Measurements from ENCODE around the gene PDP2.
A peak's percentile ranks its signal among the peaks of the same experiment; 100 is the strongest.

The PDP2 gene

DNA sequence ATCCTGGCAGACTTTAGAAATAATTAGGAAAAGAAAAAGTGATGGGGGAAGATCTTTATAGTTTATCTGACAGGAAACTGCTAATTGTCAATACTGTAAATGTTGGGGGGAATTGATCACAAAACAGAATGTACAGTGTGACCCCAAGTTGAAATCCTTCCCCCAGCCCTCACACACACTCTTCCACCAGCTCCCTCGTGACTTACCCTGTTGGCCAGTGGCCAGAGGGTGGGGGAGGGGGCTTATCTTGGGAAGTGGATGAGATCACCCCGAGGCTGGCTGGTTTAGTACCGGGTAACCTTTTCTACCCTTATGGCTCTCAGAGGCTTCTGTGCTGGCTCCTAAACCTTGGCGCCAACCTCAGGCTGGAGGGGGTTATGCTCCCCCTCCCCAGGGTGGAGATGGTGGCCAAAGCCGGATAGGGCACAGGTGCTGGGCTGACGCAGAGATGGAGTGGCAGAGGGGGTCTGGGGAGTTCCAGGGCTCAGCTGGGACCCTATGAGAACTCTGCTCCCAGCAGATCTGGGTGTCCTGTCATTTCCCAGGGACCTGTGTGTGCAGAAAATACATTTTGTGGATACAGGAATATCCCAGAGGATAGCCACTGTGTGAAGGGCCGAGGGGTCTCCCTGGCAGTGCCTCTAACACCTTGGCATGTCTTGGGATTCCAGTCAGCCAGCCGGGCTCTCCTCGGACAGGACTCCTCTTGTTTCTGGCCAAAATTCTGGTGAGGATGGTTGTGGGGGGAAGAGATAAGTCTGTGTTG is 19.8 kb downstream of the PDP2 start:
- peaks cover 32 to 73% (median 68%) of the 10 kb centered on the region in 10 experiments for H3K4me1 ChIP-seq
- no peak overlapping the region for H3K4me3 ChIP-seq
- peak overlapping the region in 5 of 11 experiments; percentile 14 to 35 (median 21); a peak in 4 of 22 replicates for H3K27ac ChIP-seq
- H4K20me1 ChIP-seq = peaks cover 0 to 8% (median 0%) of the 10 kb centered on the region in 11 experiments; a peak in 4 of 22 replicates
- H3K36me3 ChIP-seq = no peaks in the 10 kb centered on the region
- TF ChIP-seq Cebpa-rat (IDR thresholded peaks at IDR 0.05) = no peak
- H3K27me3 ChIP-seq = no peaks in the 10 kb centered on the region
- no peaks in the 10 kb centered on the region for H3K9me3 ChIP-seq (replicated peaks in 1 of 11)
- H3K9ac ChIP-seq = peak overlapping the region in 6 of 11 experiments; percentile 19 to 52 (median 30); a peak in 6 of 22 replicates
- peak overlapping the region; percentile 24 to 90 (median 62) for H3K4me2 ChIP-seq

DNA sequence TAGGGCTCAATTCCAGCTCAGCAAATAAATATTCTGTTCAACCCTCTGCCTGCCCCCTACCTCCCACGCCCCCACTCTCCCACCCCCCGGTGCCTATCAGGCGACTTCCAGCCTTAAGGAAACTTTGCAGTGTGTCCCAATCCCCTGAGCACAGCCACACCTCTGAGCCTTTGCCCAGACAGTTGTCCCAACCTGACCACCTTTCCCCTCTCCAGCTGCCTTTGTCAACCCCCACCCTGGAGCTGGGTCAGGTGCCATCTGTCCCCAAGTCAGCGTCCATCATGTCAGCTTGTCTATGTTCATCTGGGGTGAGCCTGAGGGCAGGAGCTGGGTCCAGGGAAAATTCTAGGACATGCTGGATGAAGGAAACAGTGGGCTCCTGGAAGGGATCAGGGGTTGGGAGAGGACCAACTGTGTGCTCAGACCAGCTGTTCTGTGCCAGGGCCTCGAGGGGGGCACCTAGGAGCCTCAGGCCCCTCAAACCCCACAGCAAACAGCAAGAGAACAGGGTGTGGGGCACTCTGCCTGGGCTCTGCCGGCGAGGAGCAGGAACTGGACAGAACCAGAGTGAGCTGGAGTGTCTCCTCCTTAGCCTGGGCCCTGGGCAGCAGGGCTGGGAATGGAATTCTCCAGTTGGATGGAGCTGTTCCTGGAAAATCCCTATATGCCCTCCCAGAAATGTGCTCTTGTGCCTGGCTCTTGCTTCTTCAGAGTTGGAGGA is 20.6 kb downstream of the PDP2 start:
- H3K4me2 ChIP-seq = peak overlapping the region in 6 of 11 experiments; percentile 32 to 90 (median 76); a peak in 8 of 22 replicates
- no peak overlapping the region for H3K27ac ChIP-seq
- TF ChIP-seq Cebpa-rat (IDR thresholded peaks at IDR 0.05) = no peak
- H3K4me3 ChIP-seq = no peak overlapping the region
- no peaks in the 10 kb centered on the region for H3K9me3 ChIP-seq (replicated peaks in 1 of 11)
- H3K27me3 ChIP-seq = no peaks in the 10 kb centered on the region
- H3K36me3 ChIP-seq = no peaks in the 10 kb centered on the region
- no peak overlapping the region; a peak in 1 of 22 replicates for H3K9ac ChIP-seq
- H4K20me1 ChIP-seq = peaks cover 0 to 4% (median 0%) of the 10 kb centered on the region in 11 experiments; a peak in 3 of 22 replicates
- H3K4me1 ChIP-seq = peaks cover 32 to 73% (median 67%) of the 10 kb centered on the region in 10 experiments

DNA sequence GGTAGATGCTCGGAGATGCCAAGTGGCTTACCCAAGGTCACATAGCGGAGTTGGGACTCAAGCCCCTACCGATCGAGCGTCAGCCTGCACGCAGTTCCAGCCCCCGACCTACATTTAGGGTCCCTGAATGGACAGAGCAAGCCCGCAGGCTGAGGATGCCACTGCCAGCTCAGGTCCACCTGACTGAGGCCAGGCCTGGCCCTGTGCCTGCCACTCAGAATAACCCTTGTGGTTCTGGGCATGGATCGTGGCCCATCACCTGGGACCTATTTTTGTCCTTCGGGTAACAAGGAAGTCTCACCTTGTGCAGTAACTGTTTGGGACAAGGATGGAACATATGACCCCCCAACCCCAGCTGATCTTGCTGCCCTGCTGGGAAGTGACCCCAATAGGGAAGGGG is 21.3 kb downstream of the PDP2 start:
- no peaks in the 10 kb centered on the region for H3K27me3 ChIP-seq
- no peaks in the 10 kb centered on the region for H3K9me3 ChIP-seq (replicated peaks in 1 of 11)
- peak overlapping the region in 8 of 11 experiments; percentile 12 to 90 (median 35); a peak in 9 of 22 replicates for H3K4me2 ChIP-seq
- TF ChIP-seq Cebpa-rat (IDR thresholded peaks at IDR 0.05) = no peak
- H3K36me3 ChIP-seq = no peaks in the 10 kb centered on the region
- no peak overlapping the region for H3K27ac ChIP-seq
- peaks cover 32 to 69% (median 63%) of the 10 kb centered on the region in 10 experiments for H3K4me1 ChIP-seq
- no peaks in the 10 kb centered on the region for H4K20me1 ChIP-seq
- H3K4me3 ChIP-seq = no peak overlapping the region
- no peak overlapping the region for H3K9ac ChIP-seq

DNA sequence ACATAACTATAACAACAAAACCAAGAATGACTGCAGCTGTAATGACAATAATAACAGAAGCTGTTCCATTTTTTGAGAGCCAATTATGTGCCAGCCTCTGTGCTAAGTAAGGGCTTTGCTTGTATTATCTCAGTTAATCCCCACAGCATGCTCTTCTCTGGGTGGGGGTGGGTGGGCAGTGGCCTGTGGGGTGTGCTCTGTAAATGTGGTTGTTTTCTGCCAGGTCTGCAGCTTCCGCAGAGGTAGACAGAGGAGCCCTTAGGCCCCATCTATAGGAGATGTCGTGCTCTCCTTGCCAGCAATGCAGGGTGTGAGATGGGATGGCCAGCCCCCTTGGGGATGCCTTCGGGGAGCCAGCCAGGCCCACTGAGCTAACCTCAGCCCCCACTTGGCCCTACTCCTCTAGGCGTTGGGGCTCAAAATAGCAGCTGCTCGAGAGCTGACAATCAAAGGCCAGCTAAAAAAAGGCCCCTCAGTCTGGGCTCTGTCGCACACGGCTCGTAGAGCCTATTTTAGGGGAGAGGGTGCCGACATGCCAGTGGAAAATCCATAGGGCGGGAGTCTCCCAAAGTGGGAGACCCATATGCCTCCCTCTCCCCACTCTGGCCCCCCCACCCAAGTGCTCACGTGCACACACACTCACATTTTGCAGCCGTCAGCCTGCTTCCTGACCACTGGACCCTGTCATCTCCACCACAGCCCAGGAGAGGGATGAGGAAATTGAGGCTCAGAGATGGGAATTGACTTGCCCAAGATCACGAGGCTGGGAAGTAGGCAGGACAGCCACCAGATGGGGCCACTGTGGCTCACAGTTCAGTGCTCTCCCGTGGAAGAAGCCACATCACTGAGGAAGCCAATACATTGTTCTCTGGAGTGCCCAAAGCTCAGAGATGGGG is 22.6 kb downstream of the PDP2 start:
- no peaks in the 10 kb centered on the region for H3K36me3 ChIP-seq
- H3K27me3 ChIP-seq = no peaks in the 10 kb centered on the region
- no peaks in the 10 kb centered on the region for H3K9me3 ChIP-seq (replicated peaks in 1 of 11)
- H3K27ac ChIP-seq = peak overlapping the region in 4 of 11 experiments; percentile 52 to 61 (median 60); a peak in 9 of 22 replicates
- H4K20me1 ChIP-seq = no peaks in the 10 kb centered on the region; a peak in 2 of 22 replicates
- peaks cover 32 to 74% (median 63%) of the 10 kb centered on the region in 10 experiments for H3K4me1 ChIP-seq
- H3K9ac ChIP-seq = peak overlapping the region in 4 of 11 experiments; percentile 37 to 59 (median 42); a peak in 6 of 22 replicates
- H3K4me2 ChIP-seq = peak overlapping the region; percentile 45 to 90 (median 63)
- TF ChIP-seq Cebpa-rat (IDR thresholded peaks at IDR 0.05) = no peak
- H3K4me3 ChIP-seq = 0 out of 20 replicates have a peak overlapping the region, but pooled peaks of 1 of the 10 experiments have one; percentile 11

GRCh38 chr16:66903544-66904427 is 23.5 kb downstream of the PDP2 start:
- Histone ChIP-seq H3K9me3 (replicated peaks in 1 of 11) (no peaks in the 10 kb centered on the region), H3K27ac (peak overlapping the region in 5 of 11 experiments; percentile 0 to 61 (median 59); a peak in 7 of 22 replicates)

DNA sequence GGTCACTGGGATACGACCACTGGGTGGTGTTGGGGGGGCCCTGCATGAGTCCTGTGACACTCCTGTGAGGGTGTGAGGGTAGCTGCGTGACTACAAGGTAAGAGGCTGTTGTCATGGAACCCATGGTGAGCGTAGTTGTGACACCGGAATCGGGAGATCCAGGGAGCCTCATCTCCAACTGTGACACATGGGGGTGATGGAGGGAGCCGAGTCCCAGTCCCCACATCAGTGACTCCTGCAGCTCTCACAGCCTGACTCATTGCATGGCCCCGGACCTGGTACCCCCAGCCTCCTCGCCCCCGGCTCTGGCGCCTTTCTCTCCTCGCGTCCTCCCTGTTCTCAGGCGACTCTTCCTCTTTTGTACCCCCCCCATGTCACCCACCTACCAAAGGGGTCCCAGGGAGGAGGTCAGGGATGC is 24.1 kb downstream of the PDP2 start:
- H3K4me1 ChIP-seq = peaks cover 28 to 80% (median 61%) of the 10 kb centered on the region in 10 experiments
- no peaks in the 10 kb centered on the region; a peak in 2 of 22 replicates for H4K20me1 ChIP-seq
- H3K36me3 ChIP-seq = no peaks in the 10 kb centered on the region
- H3K27ac ChIP-seq = peak overlapping the region in 3 of 11 experiments; percentile 0 to 60 (median 52); a peak in 3 of 22 replicates
- no peak overlapping the region for H3K4me3 ChIP-seq
- no peaks in the 10 kb centered on the region for H3K27me3 ChIP-seq
- no peaks in the 10 kb centered on the region for H3K9me3 ChIP-seq (replicated peaks in 1 of 11)
- peak overlapping the region in 1 of 11 experiments; percentile 13; a peak in 1 of 22 replicates for H3K9ac ChIP-seq
- no peak for TF ChIP-seq Cebpa-rat (IDR thresholded peaks at IDR 0.05)
- H3K4me2 ChIP-seq = peak overlapping the region in 10 of 11 experiments; percentile 45 to 90 (median 66); a peak in 16 of 22 replicates

More at GRCh38 chr16:66903544-66904427, 23.5 kb downstream of the PDP2 start:
- Histone ChIP-seq H3K36me3 (no peaks in the 10 kb centered on the region), H3K4me3 (0 out of 20 replicates have a peak overlapping the region, but pooled peaks of 1 of the 10 experiments have one; percentile 11), H4K20me1 (no peaks in the 10 kb centered on the region; a peak in 2 of 22 replicates), H3K9ac (peak overlapping the region in 4 of 11 experiments; percentile 37 to 59 (median 42); a peak in 6 of 22 replicates), H3K27me3 (no peaks in the 10 kb centered on the region), H3K4me1 (peaks cover 32 to 83% (median 63%) of the 10 kb centered on the region in 10 experiments), H3K4me2 (peak overlapping the region; percentile 45 to 90 (median 63))
- no peak for TF ChIP-seq Cebpa-rat (IDR thresholded peaks at IDR 0.05)

DNA sequence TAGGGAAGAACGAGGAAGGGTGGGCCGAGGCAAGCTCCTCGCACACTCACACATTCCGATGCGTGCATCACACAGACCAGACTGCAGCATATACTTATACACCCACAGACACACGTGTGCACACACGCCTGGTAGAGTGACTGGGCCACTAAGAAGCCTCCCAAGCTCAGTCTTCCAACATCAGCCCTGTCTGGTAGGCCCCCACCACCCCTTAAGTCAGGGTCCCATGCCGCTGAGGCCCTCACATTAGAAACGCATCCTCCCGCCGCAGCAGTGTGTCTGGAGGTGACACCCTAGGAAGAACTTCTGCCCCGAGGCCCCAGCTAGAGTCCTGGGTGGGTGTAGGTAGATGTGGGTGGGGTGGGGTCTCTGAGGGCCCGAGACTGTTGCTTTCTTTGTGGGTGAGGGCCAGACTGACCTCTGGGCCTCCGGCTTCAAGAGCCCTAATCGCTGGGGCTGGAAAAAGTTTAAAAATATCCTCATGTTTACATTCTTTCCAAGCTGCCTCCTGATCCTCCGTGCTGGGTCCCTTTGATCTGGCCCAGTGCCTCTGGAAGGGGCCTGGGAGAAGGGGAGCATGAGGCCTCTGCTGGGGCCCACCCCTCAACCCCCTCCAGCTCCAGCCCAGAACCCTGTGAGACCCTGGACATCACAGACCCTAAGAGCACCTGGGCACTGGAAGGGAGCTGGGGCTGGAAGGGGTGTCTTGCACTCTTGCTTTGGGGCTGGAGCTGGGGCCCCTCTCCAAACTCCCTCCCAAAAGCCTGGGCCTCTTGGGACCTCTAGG is 24.7 kb downstream of the PDP2 start:
- Histone ChIP-seq H3K27me3 (no peaks in the 10 kb centered on the region), H3K4me3 (no peak overlapping the region), H3K4me2 (peak overlapping the region in 7 of 11 experiments; percentile 63 to 90 (median 79); a peak in 13 of 22 replicates), H3K27ac (peak overlapping the region in 1 of 11 experiments; percentile 52; a peak in 1 of 22 replicates), H4K20me1 (no peaks in the 10 kb centered on the region; a peak in 2 of 22 replicates), H3K9me3 (replicated peaks in 1 of 11) (no peaks in the 10 kb centered on the region), H3K9ac (peak overlapping the region in 2 of 11 experiments; percentile 7 to 13; a peak in 1 of 22 replicates), H3K4me1 (peaks cover 22 to 75% (median 55%) of the 10 kb centered on the region in 10 experiments), H3K36me3 (no peaks in the 10 kb centered on the region)
- TF ChIP-seq Cebpa-rat (IDR thresholded peaks at IDR 0.05) = no peak

Measured in BLaER1 treated with 17β-estradiol and CSF1 and Interleukin-3, amounts not matched to agents 10 nM and 100 nM (cell line).